Trophoblast cell (in vitro differentiated cells and primary cell): ENCODE results near the gene TBXAS1.

Experiments
- DNase-seq, 2 donors: peaks; one replicate each; pipeline ENCODE4 v3.0.0-alpha.2; 2016
- H2AFZ ChIP-seq: 2 replicates; pipeline ENCODE4 v1.6.1; 2013; ENCODE audit warnings: low read length, moderate library complexity, mild to moderate bottlenecking; ENCODE audit not compliant: insufficient read depth, poor library complexity
- H2AK5ac ChIP-seq: 2 replicates; pipeline ENCODE4 v1.6.1; 2013; ENCODE audit warnings: mild to moderate bottlenecking, low read length
- H2BK120ac ChIP-seq: 2 replicates; pipeline ENCODE4 v1.6.1; 2013; ENCODE audit warnings: low read length, mild to moderate bottlenecking, moderate library complexity; ENCODE audit not compliant: insufficient read depth, poor library complexity
- H2BK12ac ChIP-seq: 2 replicates; pipeline ENCODE4 v1.6.1; 2013; ENCODE audit warnings: mild to moderate bottlenecking, low read length, moderate library complexity
- H2BK5ac ChIP-seq: 2 replicates; pipeline ENCODE4 v1.6.1; 2013; ENCODE audit warnings: low read length, low read depth, moderate library complexity, mild to moderate bottlenecking; ENCODE audit not compliant: poor library complexity
- H3K14ac ChIP-seq: 2 replicates; pipeline ENCODE4 v1.6.1; 2013; ENCODE audit warnings: mild to moderate bottlenecking, low read length
- H3K18ac ChIP-seq: 2 replicates; pipeline ENCODE4 v1.6.1; 2013; ENCODE audit warnings: mild to moderate bottlenecking, low read length
- H3K23ac ChIP-seq: 2 replicates; pipeline ENCODE4 v1.6.1; 2013; ENCODE audit warnings: low read length
- H3K27ac ChIP-seq: 2 replicates; pipeline ENCODE4 v1.5.1; 2013; ENCODE audit warnings: low read depth, mild to moderate bottlenecking, inconsistent platforms, low read length, moderate library complexity
- H3K27me3 ChIP-seq: 2 replicates; pipeline ENCODE4 v1.6.1; 2013; ENCODE audit warnings: inconsistent platforms, mild to moderate bottlenecking, low read length, moderate library complexity; ENCODE audit not compliant: insufficient read depth
- H3K36me3 ChIP-seq, 2 experiments: 1 replicate in 1 of 2; 2 replicates in 1 of 2; pipeline ENCODE4 v1.6.1; 2013; ENCODE audit warnings: low read length in 2 of 2, mild to moderate bottlenecking in 2 of 2, moderate library complexity in 1 of 2; ENCODE audit not compliant: insufficient read depth in 2 of 2, control insufficient read depth in 1 of 2
- H3K4ac ChIP-seq: 2 replicates; pipeline ENCODE4 v1.6.1; 2013; ENCODE audit warnings: low read depth, mild to moderate bottlenecking, low read length, moderate library complexity
- H3K4me1 ChIP-seq, 2 experiments: 1 replicate in 1 of 2; 2 replicates in 1 of 2; pipeline ENCODE4 v1.6.1; 2013; ENCODE audit warnings: low read length in 2 of 2, mild to moderate bottlenecking in 2 of 2, moderate library complexity in 1 of 2; ENCODE audit not compliant: insufficient read depth in 2 of 2, control insufficient read depth in 1 of 2
- H3K4me2 ChIP-seq: 2 replicates; pipeline ENCODE4 v1.6.1; 2013; ENCODE audit warnings: inconsistent platforms, mild to moderate bottlenecking, low read length, moderate library complexity
- H3K4me3 ChIP-seq: 2 replicates; pipeline ENCODE4 v1.5.1; 2013; ENCODE audit warnings: mild to moderate bottlenecking, low read depth, low read length, inconsistent platforms
- H3K79me1 ChIP-seq: one replicate; pipeline ENCODE4 v1.6.1; 2013; ENCODE audit warnings: low read length
- H3K79me2 ChIP-seq: 2 replicates; pipeline ENCODE4 v1.6.1; 2013; ENCODE audit warnings: low read length, mild to moderate bottlenecking; ENCODE audit not compliant: control insufficient read depth, insufficient read depth, poor library complexity
- H3K9ac ChIP-seq: 2 replicates; pipeline ENCODE4 v1.6.1; 2013; ENCODE audit warnings: mild to moderate bottlenecking, low read length
- H3K9me3 ChIP-seq: 2 replicates; pipeline ENCODE4 v1.6.1; 2013; ENCODE audit warnings: low read depth, mild to moderate bottlenecking, control low read depth, inconsistent platforms, low read length; ENCODE audit not compliant: insufficient read depth
- H4K12ac ChIP-seq: 2 replicates; pipeline ENCODE4 v1.6.1; 2013; ENCODE audit warnings: low read depth, mild to moderate bottlenecking, low read length, moderate library complexity
- H4K8ac ChIP-seq: 2 replicates; pipeline ENCODE4 v1.6.1; 2013; ENCODE audit warnings: low read depth, mild to moderate bottlenecking, low read length, moderate library complexity
- H4K91ac ChIP-seq: one replicate; pipeline ENCODE4 v1.6.1; 2013; ENCODE audit warnings: low read depth, mild to moderate bottlenecking, low read length, moderate library complexity
- WGBS: extraction: QIAGEN DNeasy Blood & Tissue Kit; methylation state at CpG from one replicate; pipeline ENCODE4 v1.1.7; 2013; ENCODE audit warnings: missing lambda C conversion rate; ENCODE audit not compliant: insufficient read length, insufficient coverage; ENCODE audit errors: extremely low coverage; 5-methylcytosine and 5-hydroxymethylcytosine counted together

The TBXAS1 gene

GRCh38 chr7:140058517-140058916 lies 229.5 kb downstream of the TBXAS1 start:
- no peak overlapping the region for H2BK120ac ChIP-seq
- H3K4me3 ChIP-seq: no peak overlapping the region
- H3K9ac ChIP-seq: no peak overlapping the region
- H3K18ac ChIP-seq: no peak overlapping the region
- H2AK5ac ChIP-seq: no peak overlapping the region
- no peak overlapping the region for H2BK5ac ChIP-seq
- H3K9me3 ChIP-seq: peaks cover 3% of the 10 kb centered on the region
- peaks cover 16% of the 10 kb centered on the region for H3K27me3 ChIP-seq
- H3K4me2 ChIP-seq: no peak overlapping the region
- H3K4ac ChIP-seq: no peak overlapping the region
- no peak overlapping the region for H3K23ac ChIP-seq
- no peak overlapping the region for H4K8ac ChIP-seq
- no peak overlapping the region for H3K27ac ChIP-seq
- H3K14ac ChIP-seq: no peak overlapping the region
- WGBS: no CpG with 5 or more reads among the region's 7 CpGs
- H2BK12ac ChIP-seq: no peak overlapping the region
- no peaks in the 10 kb centered on the region for H3K79me1 ChIP-seq
- H4K12ac ChIP-seq: no peak overlapping the region
- DNase-seq: peak in 1 of 2 donors; percentile 38
- peaks cover 2 to 3% of the 10 kb centered on the region in 2 experiments for H3K4me1 ChIP-seq
- H4K91ac ChIP-seq: no peak overlapping the region
- H3K79me2 ChIP-seq: peaks cover 2% of the 10 kb centered on the region
- no peaks in the 10 kb centered on the region for H3K36me3 ChIP-seq
- no peak overlapping the region for H2AFZ ChIP-seq

GRCh38 chr7:140059273-140060242 lies 230.5 kb downstream of the TBXAS1 start:
- WGBS: no CpG with 5 or more reads among the region's 12 CpGs
- H2BK120ac ChIP-seq: no peak overlapping the region
- H2BK5ac ChIP-seq: no peak overlapping the region
- H3K4me1 ChIP-seq: peaks cover 2 to 3% of the 10 kb centered on the region in 2 experiments
- no peak overlapping the region for H3K18ac ChIP-seq
- no peaks in the 10 kb centered on the region for H3K79me1 ChIP-seq
- peaks cover 2% of the 10 kb centered on the region for H3K79me2 ChIP-seq
- DNase-seq: peak in 1 of 2 donors; percentile 57
- no peak overlapping the region for H3K27ac ChIP-seq
- H3K14ac ChIP-seq: no peak overlapping the region
- H3K27me3 ChIP-seq: peaks cover 16% of the 10 kb centered on the region
- H2AFZ ChIP-seq: no peak overlapping the region
- H3K23ac ChIP-seq: no peak overlapping the region
- no peak overlapping the region for H2AK5ac ChIP-seq
- H3K4me2 ChIP-seq: no peak overlapping the region
- H3K9ac ChIP-seq: no peak overlapping the region
- H4K8ac ChIP-seq: no peak overlapping the region
- no peak overlapping the region for H4K12ac ChIP-seq
- H3K36me3 ChIP-seq: no peaks in the 10 kb centered on the region
- no peak overlapping the region for H3K4ac ChIP-seq
- no peak overlapping the region for H2BK12ac ChIP-seq
- no peak overlapping the region for H3K4me3 ChIP-seq
- peaks cover 3% of the 10 kb centered on the region for H3K9me3 ChIP-seq
- H4K91ac ChIP-seq: no peak overlapping the region

- no CpG with 5 or more reads among the region's 3 CpGs for WGBS
- Histone ChIP-seq H3K79me1 (no peaks in the 10 kb centered on the region), H2BK5ac (no peak overlapping the region), H3K36me3 (no peaks in the 10 kb centered on the region), H2BK120ac (no peak overlapping the region), H3K27ac (no peak overlapping the region), H3K79me2 (peaks cover 2% of the 10 kb centered on the region), H3K4me3 (no peak overlapping the region), H4K12ac (no peak overlapping the region), H3K18ac (no peak overlapping the region), H3K23ac (no peak overlapping the region), H3K4me1 (peaks cover 2 to 3% of the 10 kb centered on the region in 2 experiments), H2BK12ac (no peak overlapping the region), H3K4me2 (no peak overlapping the region), H2AFZ (no peak overlapping the region), H2AK5ac (no peak overlapping the region), H3K27me3 (peaks cover 16% of the 10 kb centered on the region), H4K91ac (no peak overlapping the region), H3K4ac (no peak overlapping the region), H4K8ac (no peak overlapping the region), H3K9me3 (peaks cover 3% of the 10 kb centered on the region), H3K9ac (no peak overlapping the region), H3K14ac (no peak overlapping the region)
- no peak for DNase-seq
These were observed 231.2 kb downstream of the TBXAS1 start for GRCh38 chr7:140060243-140060630.

GRCh38 chr7:140060788-140061606 lies 231.9 kb downstream of the TBXAS1 start:
- no peak overlapping the region for H2AFZ ChIP-seq
- H3K14ac ChIP-seq: no peak overlapping the region
- DNase-seq: no peak
- peaks cover 2% of the 10 kb centered on the region for H3K79me2 ChIP-seq
- no peak overlapping the region for H3K4me2 ChIP-seq
- no peak overlapping the region for H2BK12ac ChIP-seq
- H3K36me3 ChIP-seq: no peaks in the 10 kb centered on the region
- no peak overlapping the region for H2BK120ac ChIP-seq
- H3K23ac ChIP-seq: no peak overlapping the region
- H3K79me1 ChIP-seq: no peaks in the 10 kb centered on the region
- H3K4ac ChIP-seq: no peak overlapping the region
- no peak overlapping the region for H4K12ac ChIP-seq
- no peak overlapping the region for H2AK5ac ChIP-seq
- H3K9ac ChIP-seq: no peak overlapping the region
- H2BK5ac ChIP-seq: no peak overlapping the region
- H3K27ac ChIP-seq: no peak overlapping the region
- H3K4me1 ChIP-seq: peaks cover 2 to 3% of the 10 kb centered on the region in 2 experiments
- no peak overlapping the region for H3K4me3 ChIP-seq
- H3K18ac ChIP-seq: no peak overlapping the region
- no peak overlapping the region for H4K91ac ChIP-seq
- H4K8ac ChIP-seq: no peak overlapping the region
- WGBS: no CpG with 5 or more reads among the region's 11 CpGs
- H3K9me3 ChIP-seq: peaks cover 3% of the 10 kb centered on the region
- H3K27me3 ChIP-seq: peaks cover 16% of the 10 kb centered on the region
